HEK293 (cell line): ENCODE measurements around the gene CACNG4.

Source experiments
- TF ChIP-seq, protein P1 (sequence below): fragments of 450-650 bp; formaldehyde crosslinking; IDR thresholded peaks from 2 replicates; pipeline ENCODE4 v1.5.1; 2016; ENCODE audit warnings: missing biosample characterization, missing genetic modification characterization
- TF ChIP-seq, protein P2 (sequence below): fragments of 450-650 bp; formaldehyde crosslinking; IDR thresholded peaks from 2 replicates; pipeline ENCODE4 v1.5.1; 2016; ENCODE audit warnings: missing biosample characterization, missing genetic modification characterization

DNA sequence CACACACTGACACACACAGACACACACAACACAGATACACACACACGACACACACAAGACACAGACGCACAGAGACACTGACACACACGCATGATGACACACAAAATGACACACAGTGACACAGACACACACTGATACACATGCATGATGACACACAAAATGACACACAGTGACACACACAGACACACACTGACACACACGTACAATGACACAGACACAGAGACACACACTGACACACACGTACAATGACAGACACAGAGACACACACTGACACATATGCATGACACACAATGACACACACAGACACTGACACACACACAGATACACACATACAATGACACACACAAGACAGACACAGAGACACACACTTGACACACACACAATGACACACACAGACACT, 90.1 kb downstream of the CACNG4 start:
- TF ChIP-seq, protein P1, sequence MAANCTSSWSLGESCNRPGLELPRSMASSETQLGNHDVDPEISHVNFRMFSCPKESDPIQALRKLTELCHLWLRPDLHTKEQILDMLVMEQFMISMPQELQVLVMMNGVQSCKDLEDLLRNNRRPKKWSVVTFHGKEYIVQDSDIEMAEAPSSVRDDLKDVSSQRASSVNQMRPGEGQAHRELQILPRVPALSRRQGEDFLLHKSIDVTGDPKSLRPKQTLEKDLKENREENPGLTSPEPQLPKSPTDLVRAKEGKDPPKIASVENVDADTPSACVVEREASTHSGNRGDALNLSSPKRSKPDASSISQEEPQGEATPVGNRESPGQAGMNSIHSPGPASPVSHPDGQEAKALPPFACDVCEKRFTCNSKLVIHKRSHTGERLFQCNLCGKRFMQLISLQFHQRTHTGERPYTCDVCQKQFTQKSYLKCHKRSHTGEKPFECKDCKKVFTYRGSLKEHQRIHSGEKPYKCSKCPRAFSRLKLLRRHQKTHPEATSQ = no peak
- TF ChIP-seq, protein P2, sequence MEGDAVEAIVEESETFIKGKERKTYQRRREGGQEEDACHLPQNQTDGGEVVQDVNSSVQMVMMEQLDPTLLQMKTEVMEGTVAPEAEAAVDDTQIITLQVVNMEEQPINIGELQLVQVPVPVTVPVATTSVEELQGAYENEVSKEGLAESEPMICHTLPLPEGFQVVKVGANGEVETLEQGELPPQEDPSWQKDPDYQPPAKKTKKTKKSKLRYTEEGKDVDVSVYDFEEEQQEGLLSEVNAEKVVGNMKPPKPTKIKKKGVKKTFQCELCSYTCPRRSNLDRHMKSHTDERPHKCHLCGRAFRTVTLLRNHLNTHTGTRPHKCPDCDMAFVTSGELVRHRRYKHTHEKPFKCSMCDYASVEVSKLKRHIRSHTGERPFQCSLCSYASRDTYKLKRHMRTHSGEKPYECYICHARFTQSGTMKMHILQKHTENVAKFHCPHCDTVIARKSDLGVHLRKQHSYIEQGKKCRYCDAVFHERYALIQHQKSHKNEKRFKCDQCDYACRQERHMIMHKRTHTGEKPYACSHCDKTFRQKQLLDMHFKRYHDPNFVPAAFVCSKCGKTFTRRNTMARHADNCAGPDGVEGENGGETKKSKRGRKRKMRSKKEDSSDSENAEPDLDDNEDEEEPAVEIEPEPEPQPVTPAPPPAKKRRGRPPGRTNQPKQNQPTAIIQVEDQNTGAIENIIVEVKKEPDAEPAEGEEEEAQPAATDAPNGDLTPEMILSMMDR = no peak
